PC-9 (cell line): ENCODE results near the gene ZNF724. TPM values are rescaled to one million over a fixed set of nuclear protein-coding genes. Genes with fewer than 3 reads are reported as not detected.
"Not testable (repeated sequence)": the region's sequence is repeated elsewhere in the genome, so short reads cannot be mapped to it uniquely, and the experiment has no call there.

Experiments
- BruUV-seq: library from RNA; stranded (reverse); fragments of 400-500 nt; replicated peaks from 2 replicates; lab custom pipeline; 2021; lab: Mats Ljungman, UMichigan
- CTCF ChIA-PET: fragments of 300-600 bp; sonication (Branson Sonifier 250); formaldehyde crosslinking; loops from one replicate; lab custom pipeline; 2022; ENCODE audit warnings: antibody characterized with exemption; lab: Charles Lee
- POLR2A ChIA-PET: fragments of 300-600 bp; sonication (Branson Sonifier 250); formaldehyde crosslinking; loops from one replicate; lab custom pipeline; 2022; ENCODE audit warnings: antibody characterized with exemption; ENCODE audit not compliant: unreplicated experiment; lab: Charles Lee
- DNase-seq, 2 experiments: peaks; one replicate each; pipeline versions ENCODE4 v3.0.0 to v3.0.0-alpha.2; 2015 to 2022; ENCODE audit warnings: mixed read lengths in 1 of 2
- H2AFZ ChIP-seq: fragments of 200-600 bp; sonication (generic); 2 replicates; pipeline ENCODE4 v1.8.1; 2017; ENCODE audit warnings: antibody characterized with exemption
- H3F3A ChIP-seq: fragments of 200-600 bp; sonication (generic); 2 replicates; pipeline ENCODE4 v1.8.1; 2017; ENCODE audit warnings: antibody characterized with exemption, mild to moderate bottlenecking, low read depth; ENCODE audit not compliant: insufficient read depth
- H3K27ac ChIP-seq: fragments of 200-600 bp; sonication (generic); 2 replicates; pipeline ENCODE4 v1.6.1; 2016; ENCODE audit warnings: mixed run types
- H3K27me3 ChIP-seq: fragments of 200-600 bp; sonication (generic); 2 replicates; pipeline ENCODE4 v1.6.1; 2016; ENCODE audit warnings: low read depth, mixed run types; ENCODE audit not compliant: insufficient read depth
- H3K36me3 ChIP-seq: fragments of 200-600 bp; sonication (generic); 2 replicates; pipeline ENCODE4 v1.6.1; 2016; ENCODE audit warnings: low read depth, mixed run types
- H3K4me1 ChIP-seq: fragments of 200-600 bp; sonication (generic); replicated peaks from 2 replicates; pipeline ENCODE4 v1.6.1; 2016; ENCODE audit warnings: mixed run types; ENCODE audit not compliant: insufficient read depth
- H3K4me2 ChIP-seq: fragments of 200-600 bp; sonication (generic); 2 replicates; pipeline ENCODE4 v1.6.1; 2017; ENCODE audit warnings: mixed run types
- H3K4me3 ChIP-seq: fragments of 200-600 bp; sonication (generic); 2 replicates; pipeline ENCODE4 v1.6.1; 2016; ENCODE audit warnings: mixed run types
- H3K79me2 ChIP-seq: fragments of 200-600 bp; sonication (generic); 2 replicates; pipeline ENCODE4 v1.6.1; 2017; ENCODE audit warnings: low read depth, mixed run types
- H3K9me2 ChIP-seq: fragments of 200-600 bp; sonication (generic); 2 replicates; pipeline ENCODE4 v1.8.1; 2017; ENCODE audit warnings: mild to moderate bottlenecking; ENCODE audit not compliant: insufficient read depth
- H3K9me3 ChIP-seq: fragments of 200-600 bp; sonication (generic); 2 replicates; pipeline ENCODE4 v1.8.1; 2016; ENCODE audit warnings: low read depth; ENCODE audit not compliant: insufficient read depth
- H4K20me1 ChIP-seq: fragments of 200-600 bp; sonication (generic); 2 replicates; pipeline ENCODE4 v1.8.1; 2017; ENCODE audit not compliant: insufficient read depth
- CTCF ChIP-seq: fragments of 200-600 bp; sonication (generic); conservative IDR thresholded peaks from 2 replicates; pipeline ENCODE4 v1.6.1; 2017; ENCODE audit warnings: mixed run types, antibody characterized with exemption, mild to moderate bottlenecking, moderate library complexity
- EZH2 ChIP-seq: fragments of 200-600 bp; sonication (generic); IDR thresholded peaks from 2 replicates; pipeline ENCODE4 v1.8.0; 2017; ENCODE audit warnings: antibody characterized with exemption, low read depth
- intact Hi-C: fragments of 100-400 bp; cut with micrococcal nuclease; formaldehyde crosslinking; loops from one replicate; pipeline ENCODE4 v1.10.0; 2022; ENCODE audit not compliant: unreplicated experiment
- total RNA-seq: library from RNA; stranded (reverse); gene quantifications from 2 replicates; pipeline ENCODE4 v1.2.3, GENCODE V29; 2021

ZNF724 gene
- total RNA-seq, 1 experiment from 2014 or later = 8.7 TPM

DNA sequence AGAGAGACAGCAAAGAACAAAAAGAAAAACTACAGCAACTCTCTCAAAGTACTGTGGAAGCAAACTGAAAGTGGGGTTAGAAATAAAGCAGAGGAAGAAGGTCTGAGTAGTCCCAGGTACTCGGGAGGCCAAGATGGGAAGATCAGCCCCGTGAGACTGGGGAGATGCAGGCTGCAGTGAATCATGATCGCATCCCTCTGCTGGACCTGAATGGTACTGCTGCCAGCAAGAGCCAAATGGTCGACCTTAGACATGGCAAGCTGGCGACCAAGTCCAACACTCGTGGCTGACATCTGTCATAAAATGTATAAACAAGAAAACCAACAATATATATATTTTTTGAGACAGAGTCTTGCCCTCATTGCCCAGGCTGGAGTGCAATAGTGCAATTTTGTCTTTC lies 33.7 kb upstream of the ZNF724 start:
- Histone ChIP-seq H3K27ac (no peak overlapping the region), H3K9me3 (peaks cover 15% of the 10 kb centered on the region), H3K27me3 (no peaks in the 10 kb centered on the region), H3K36me3 (no peaks in the 10 kb centered on the region), H3K9me2 (no peaks in the 10 kb centered on the region), H3K4me2 (no peak overlapping the region), H3K4me3 (no peak overlapping the region), H3K79me2 (no peaks in the 10 kb centered on the region), H3F3A (no peaks in the 10 kb centered on the region), H2AFZ (0 out of 2 replicates have a peak overlapping the region, but pooled peaks have one; percentile 9), H3K4me1 (no peaks in the 10 kb centered on the region), H4K20me1 (no peaks in the 10 kb centered on the region)
- CTCF ChIA-PET = interaction anchor here (0.6 to 0.7 kb wide), 2 partner anchors 10 to 72 kb away, joined by 4 to 11 read pairs; no protein-coding TSS in a partner anchor
- POLR2A ChIA-PET = no interaction called here
- peak; percentile 73 for TF ChIP-seq CTCF
- no peak for TF ChIP-seq EZH2
- no TSS peak for BruUV-seq
- DNase-seq = peak in 1 of 2 experiments; percentile 47
- intact Hi-C loops = no loop called here

DNA sequence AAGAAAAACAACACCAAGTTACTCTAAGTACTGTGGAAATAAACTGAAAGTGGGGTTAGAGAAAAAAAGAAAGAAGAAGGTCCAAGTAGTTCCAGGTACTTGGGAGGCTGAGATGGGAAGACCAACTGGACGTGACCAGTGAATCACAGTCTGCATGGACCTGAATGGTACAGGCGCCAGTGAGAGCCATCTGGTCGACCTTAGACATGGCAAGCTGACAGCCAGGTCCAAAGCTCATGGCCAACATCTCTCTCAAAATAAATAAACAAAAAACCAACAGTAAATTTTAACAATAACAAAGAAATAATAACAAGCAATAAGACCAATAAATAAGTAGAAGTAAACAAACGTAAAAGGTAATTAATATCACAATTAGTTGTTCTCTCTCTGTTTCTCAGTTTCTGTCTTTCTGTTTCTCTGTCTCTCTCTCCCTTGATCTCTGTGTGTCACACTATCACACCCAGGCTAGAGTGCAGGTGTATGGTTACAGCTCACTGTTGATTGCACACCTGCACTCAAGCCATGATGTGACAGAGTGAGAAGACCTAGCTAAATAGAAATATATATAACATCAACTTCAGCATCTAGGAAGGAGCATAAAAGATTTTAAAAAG lies 31.6 kb upstream of the ZNF724 start:
- Histone ChIP-seq H3F3A (no peaks in the 10 kb centered on the region), H3K27me3 (no peaks in the 10 kb centered on the region), H4K20me1 (no peaks in the 10 kb centered on the region), H2AFZ (no peak overlapping the region), H3K36me3 (no peaks in the 10 kb centered on the region), H3K4me1 (no peaks in the 10 kb centered on the region), H3K9me3 (peaks cover 12% of the 10 kb centered on the region; the same call in 1 of the 2 replicates), H3K4me2 (no peak overlapping the region), H3K79me2 (no peaks in the 10 kb centered on the region), H3K4me3 (no peak overlapping the region), H3K9me2 (no peaks in the 10 kb centered on the region), H3K27ac (no peak overlapping the region)
- BruUV-seq = no TSS peak
- intact Hi-C loops = no loop called here
- CTCF ChIA-PET = interaction anchor here (0.6 kb wide), 1 partner anchor 29 kb away, joined by 6 read pairs; no protein-coding TSS in a partner anchor
- TF ChIP-seq EZH2 (no peak), CTCF (no peak)
- POLR2A ChIA-PET = interaction anchor here (0.6 kb wide), 1 partner anchor 129 kb away, joined by 12 read pairs; no protein-coding TSS in a partner anchor
- DNase-seq = no peak

- CTCF ChIA-PET, H3K4me3 ChIP-seq, H4K20me1 ChIP-seq, H3K79me2 ChIP-seq, H3K4me1 ChIP-seq, DNase-seq, H3K27me3 ChIP-seq, BruUV-seq, H2AFZ ChIP-seq, H3K27ac ChIP-seq, H3K4me2 ChIP-seq, H3F3A ChIP-seq, H3K9me3 ChIP-seq, POLR2A ChIA-PET, H3K36me3 ChIP-seq, H3K9me2 ChIP-seq: not testable (repeated sequence)
- intact Hi-C loops = loop anchor here (10.0 kb wide), 1 partner anchor 117 kb away; the partner anchor contains the start of gene ZNF91
These were observed 27.9 kb upstream of the ZNF724 start for GRCh38 chr19:23278118-23278517.
